Measurements from ENCODE around the gene TMEM163.

The TMEM163 gene

DNA sequence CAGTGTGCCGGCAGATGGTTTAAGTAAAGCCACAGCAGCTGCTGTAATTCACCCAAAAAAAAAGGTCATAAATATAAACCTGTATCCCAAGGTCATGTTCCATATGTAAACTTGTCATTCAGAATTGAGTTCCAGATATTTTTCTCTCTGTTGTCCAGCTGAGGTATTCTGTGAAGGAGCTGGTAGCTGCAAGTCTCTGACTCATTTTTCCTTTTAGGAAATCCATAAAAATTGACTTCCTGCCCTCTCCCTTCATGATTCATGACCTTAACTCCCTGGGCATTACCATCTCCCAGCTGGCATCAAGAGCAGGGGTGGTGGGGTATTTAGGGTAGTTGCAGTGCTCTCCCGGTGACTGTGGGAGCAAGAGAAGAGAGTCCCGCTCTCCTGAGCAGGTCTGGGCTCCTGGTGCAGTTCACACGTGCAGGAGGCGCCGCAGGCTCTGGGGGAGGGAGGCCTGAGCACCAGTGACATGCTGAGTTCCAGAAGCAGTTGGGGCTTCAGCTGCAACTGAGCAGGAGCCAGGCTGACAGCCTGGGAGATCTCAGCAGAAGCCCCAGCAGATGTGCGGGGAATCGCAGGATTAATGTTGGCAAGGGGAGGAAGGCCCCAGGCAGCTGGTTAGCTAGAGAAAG is 272.3 kb downstream of the TMEM163 start:
- peak; percentile 34 for DNase-seq (ENCODE audit: low spot score)
- TF ChIP-seq, protein P1, sequence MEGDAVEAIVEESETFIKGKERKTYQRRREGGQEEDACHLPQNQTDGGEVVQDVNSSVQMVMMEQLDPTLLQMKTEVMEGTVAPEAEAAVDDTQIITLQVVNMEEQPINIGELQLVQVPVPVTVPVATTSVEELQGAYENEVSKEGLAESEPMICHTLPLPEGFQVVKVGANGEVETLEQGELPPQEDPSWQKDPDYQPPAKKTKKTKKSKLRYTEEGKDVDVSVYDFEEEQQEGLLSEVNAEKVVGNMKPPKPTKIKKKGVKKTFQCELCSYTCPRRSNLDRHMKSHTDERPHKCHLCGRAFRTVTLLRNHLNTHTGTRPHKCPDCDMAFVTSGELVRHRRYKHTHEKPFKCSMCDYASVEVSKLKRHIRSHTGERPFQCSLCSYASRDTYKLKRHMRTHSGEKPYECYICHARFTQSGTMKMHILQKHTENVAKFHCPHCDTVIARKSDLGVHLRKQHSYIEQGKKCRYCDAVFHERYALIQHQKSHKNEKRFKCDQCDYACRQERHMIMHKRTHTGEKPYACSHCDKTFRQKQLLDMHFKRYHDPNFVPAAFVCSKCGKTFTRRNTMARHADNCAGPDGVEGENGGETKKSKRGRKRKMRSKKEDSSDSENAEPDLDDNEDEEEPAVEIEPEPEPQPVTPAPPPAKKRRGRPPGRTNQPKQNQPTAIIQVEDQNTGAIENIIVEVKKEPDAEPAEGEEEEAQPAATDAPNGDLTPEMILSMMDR (conservative IDR thresholded peaks at IDR 0.05; ENCODE audit: low read depth) = no peak
- H3K27ac ChIP-seq = no peak overlapping the region
- CTCF ChIA-PET = interaction anchor here (1.1 kb wide), 1 partner anchor 387 kb away, joined by 3 read pairs; no protein-coding TSS in a partner anchor
- POLR2A ChIA-PET (ENCODE audit: low non-redundant PET) = no interaction called here

DNA sequence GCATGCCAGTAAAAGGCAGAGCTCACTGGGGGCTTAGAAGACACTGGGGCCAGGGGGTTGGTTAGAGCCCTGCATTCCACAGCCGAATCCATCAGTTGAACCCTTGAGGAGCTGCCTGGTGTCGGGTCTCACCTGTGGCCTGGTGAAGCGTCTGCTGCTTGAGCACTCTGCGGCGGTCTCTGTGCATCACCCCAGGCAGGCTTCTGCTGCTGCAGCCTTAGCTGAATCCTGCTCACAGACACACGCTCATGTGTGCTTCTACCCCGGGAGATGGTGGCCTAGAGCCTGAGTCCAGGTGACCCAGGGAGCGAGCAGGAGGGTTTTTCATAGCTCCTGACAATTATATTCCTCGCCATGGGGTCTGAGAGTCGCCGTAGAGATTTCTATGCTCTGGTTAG is 272.8 kb downstream of the TMEM163 start:
- no peak overlapping the region for H3K27ac ChIP-seq
- DNase-seq (ENCODE audit: low spot score) = no peak
- TF ChIP-seq, protein P1 (conservative IDR thresholded peaks at IDR 0.05; ENCODE audit: low read depth) = no peak
- POLR2A ChIA-PET (ENCODE audit: low non-redundant PET) = no interaction called here
- CTCF ChIA-PET = interaction anchor here (0.6 to 1.1 kb wide), 2 partner anchors 387 to 519 kb away, joined by 3 read pairs; no protein-coding TSS in a partner anchor

GRCh38 chr2:134445116-134445515 is 273.7 kb downstream of the TMEM163 start:
- DNase-seq (ENCODE audit: low spot score) = no peak
- TF ChIP-seq, protein P1 (conservative IDR thresholded peaks at IDR 0.05; ENCODE audit: low read depth) = no peak
- H3K27ac ChIP-seq = no peak overlapping the region
- ChIA-PET POLR2A (ENCODE audit: low non-redundant PET) (no interaction called here), CTCF (no interaction called here)

DNA sequence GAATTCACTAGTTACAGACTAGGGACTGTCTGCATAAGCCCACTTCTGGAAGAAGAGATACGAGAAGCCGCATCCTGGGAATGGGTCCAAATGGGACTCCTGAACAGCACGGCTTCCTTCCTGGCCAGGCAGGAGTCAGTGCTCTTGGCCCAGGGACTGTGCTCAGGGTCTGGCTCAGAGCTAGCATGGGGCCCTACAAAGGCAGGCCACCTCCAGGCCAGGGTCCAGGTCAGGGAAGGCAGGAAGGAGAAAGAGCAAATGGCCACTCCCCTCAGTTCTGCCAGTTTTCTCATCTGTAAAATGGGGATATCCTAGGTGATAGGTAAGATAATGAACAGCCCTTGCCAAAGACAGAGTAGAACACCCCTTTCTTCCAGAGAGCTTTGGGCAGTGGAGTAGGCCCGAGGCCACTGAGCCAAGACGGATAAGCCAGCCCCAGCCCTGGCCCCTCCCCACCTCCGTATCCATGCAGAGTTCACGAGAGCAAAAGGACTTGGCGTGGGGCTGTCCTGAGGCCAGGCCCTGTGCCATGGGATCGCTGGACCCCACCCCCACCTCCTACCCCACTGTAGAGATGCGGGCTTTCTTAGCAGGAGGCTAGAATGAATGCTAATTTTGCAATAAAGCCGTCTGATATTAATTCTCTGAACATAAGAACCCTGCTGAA is 274.9 kb downstream of the TMEM163 start:
- TF ChIP-seq, protein P1 (conservative IDR thresholded peaks at IDR 0.05; ENCODE audit: low read depth) = no peak
- H3K27ac ChIP-seq = no peak overlapping the region
- ChIA-PET POLR2A (ENCODE audit: low non-redundant PET) (no interaction called here), CTCF (interaction anchor here (0.6 to 0.7 kb wide), 2 partner anchors 295 to 440 kb away, joined by 3 to 4 read pairs; no protein-coding TSS in a partner anchor)
- DNase-seq (ENCODE audit: low spot score) = no peak

DNA sequence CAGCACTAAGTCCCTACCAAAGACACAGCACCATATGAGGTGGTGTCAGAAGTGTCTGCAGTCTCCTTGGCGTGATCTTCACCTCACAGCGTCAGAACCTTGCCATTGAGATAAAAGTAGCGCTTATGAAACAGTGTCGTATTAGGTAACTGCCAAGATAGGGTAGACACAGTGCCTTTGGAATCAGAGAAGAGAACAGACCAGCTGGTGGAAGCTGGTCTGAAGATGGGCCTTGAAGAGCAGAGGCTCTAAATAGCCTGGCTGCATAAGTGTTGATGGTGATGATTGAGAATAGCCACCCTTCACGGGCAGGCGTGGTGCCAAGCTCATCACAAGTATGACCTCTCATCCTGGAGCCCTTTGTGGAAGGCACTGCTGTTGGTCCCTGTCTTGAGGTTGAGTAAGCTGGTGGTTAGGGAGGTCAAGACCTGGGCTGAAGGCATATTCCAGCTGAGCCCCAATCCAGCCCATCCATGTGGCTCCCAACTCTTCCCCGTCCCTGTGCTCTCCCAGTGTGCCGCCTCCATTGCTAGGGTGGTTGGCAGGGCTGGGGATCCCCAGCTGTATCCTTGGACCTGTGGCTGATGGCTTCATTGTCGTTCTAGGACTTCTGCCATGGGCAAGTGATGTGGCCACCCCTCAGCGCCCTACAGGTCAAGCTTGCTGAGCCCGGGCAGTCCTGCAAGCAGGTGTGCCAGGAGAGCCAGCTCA is 277.5 kb downstream of the TMEM163 start:
- ChIA-PET CTCF (interaction anchor here (1.2 kb wide), 1 partner anchor 9 kb away, joined by 3 read pairs; no protein-coding TSS in a partner anchor), POLR2A (ENCODE audit: low non-redundant PET) (no interaction called here)
- DNase-seq (ENCODE audit: low spot score) = no peak
- TF ChIP-seq, protein P1 (conservative IDR thresholded peaks at IDR 0.05; ENCODE audit: low read depth) = no peak
- no peak overlapping the region for H3K27ac ChIP-seq

DNA sequence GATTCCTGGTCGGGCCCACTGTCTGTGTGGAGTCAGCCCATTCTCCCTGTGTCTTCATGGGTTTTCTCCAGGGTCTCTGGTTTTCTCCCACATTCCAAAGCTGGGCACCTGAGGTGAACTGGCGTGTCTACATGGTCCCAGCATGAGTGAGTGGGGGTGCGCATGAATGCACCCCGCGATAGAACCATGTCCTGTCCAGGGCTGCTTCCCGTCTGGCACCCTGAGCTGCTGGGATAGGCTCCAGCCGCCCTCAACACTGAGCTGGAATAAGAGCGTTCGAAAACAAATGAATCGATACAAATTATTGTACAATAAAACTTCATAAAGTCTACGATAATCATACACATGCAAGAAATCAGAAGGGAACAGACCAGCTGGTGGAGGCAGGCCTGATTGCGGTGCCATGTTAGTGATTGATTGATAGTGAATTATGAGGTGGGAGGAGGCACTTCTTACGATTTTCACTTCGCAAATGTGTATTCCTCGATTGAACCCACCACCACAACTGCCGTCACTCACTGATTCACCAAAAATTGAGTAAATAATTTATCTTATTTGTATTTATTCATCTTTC is 278.4 kb downstream of the TMEM163 start:
- POLR2A ChIA-PET (ENCODE audit: low non-redundant PET) = no interaction called here
- TF ChIP-seq, protein P1 (conservative IDR thresholded peaks at IDR 0.05; ENCODE audit: low read depth) = no peak
- CTCF ChIA-PET = interaction anchor here (1.2 kb wide), 1 partner anchor 10 kb away, joined by 3 read pairs; no protein-coding TSS in a partner anchor
- no peak for DNase-seq (ENCODE audit: low spot score)
- no peak overlapping the region for H3K27ac ChIP-seq

All from RWPE1 (cell line).